Endothelial cell of umbilical vein (primary cell): ENCODE results near the gene CDK17. TPM values are rescaled to one million over a fixed set of nuclear protein-coding genes. Genes with fewer than 3 reads are reported as not detected.
A peak's percentile ranks its signal among the peaks of the same experiment; 100 is the strongest.

Experiments used
- BruUV-seq: library from RNA; stranded (reverse); fragments of 400-500 nt; replicated peaks from 2 replicates; lab custom pipeline; 2021; lab: Mats Ljungman, UMichigan
- CTCF ChIA-PET: fragments of 300-600, 350-600 bp; sonication (Branson Sonifier 250); formaldehyde crosslinking; loops from one replicate; lab custom pipeline; 2021; ENCODE audit warnings: antibody characterized with exemption, inconsistent platforms; lab: Charles Lee
- POLR2A ChIA-PET: fragments of 300-600, 350-600 bp; sonication (Branson Sonifier 250); formaldehyde crosslinking; loops from one replicate; lab custom pipeline; 2021; ENCODE audit warnings: antibody characterized with exemption, inconsistent platforms; lab: Charles Lee
- DNase-seq: peaks from one replicate; pipeline ENCODE4 v3.0.0-alpha.2; 2011; ENCODE audit warnings: low read depth, low spot score
- FAIRE-seq: peaks from 2 replicates; lab custom pipeline; 2011; peaks lifted over from hg19 to GRCh38; lab: Jason Lieb, UNC
- H2AFZ ChIP-seq: 2 replicates; pipeline ENCODE4 v1.6.0; 2012; ENCODE audit warnings: low read depth, low read length, control low read depth, inconsistent platforms
- H3K27ac ChIP-seq: 2 replicates; pipeline ENCODE4 v1.5.1; 2011; ENCODE audit warnings: low read depth, mild to moderate bottlenecking, control low read depth, low read length, moderate library complexity; ENCODE audit not compliant: insufficient read depth
- H3K27me3 ChIP-seq, 2 experiments: 2 replicates each; pipeline versions ENCODE4 v1.6.0 to v1.6.1; 2011; ENCODE audit warnings: low read length in 2 of 2, mixed read lengths in 1 of 2; ENCODE audit not compliant: control insufficient read depth in 2 of 2, insufficient read depth in 2 of 2
- H3K36me3 ChIP-seq, 2 experiments: 2 replicates in 1 of 2; 3 replicates in 1 of 2; pipeline ENCODE4 v1.5.1; 2011; ENCODE audit warnings: low read length in 2 of 2, mild to moderate bottlenecking in 1 of 2, moderate library complexity in 1 of 2; ENCODE audit not compliant: control insufficient read depth in 2 of 2, insufficient read depth in 2 of 2; ENCODE audit errors: extremely low read depth in 1 of 2
- H3K4me1 ChIP-seq: 3 replicates; pipeline ENCODE4 v1.5.1; 2011; ENCODE audit warnings: mild to moderate bottlenecking, low read length; ENCODE audit not compliant: control insufficient read depth, insufficient read depth; ENCODE audit errors: extremely low read depth
- H3K4me2 ChIP-seq: 2 replicates; pipeline ENCODE4 v1.6.1; 2011; ENCODE audit warnings: low read length, control low read depth, mixed read lengths; ENCODE audit not compliant: insufficient read depth
- H3K4me3 ChIP-seq, 3 experiments: fragments of 200-600 bp in 1 of 3; sonication (generic), shearing (Covaris generic) in 1 of 3; replicated peaks in 1 of 3; 2 replicates each; pipeline ENCODE4 v1.5.1; 2011 to 2016; ENCODE audit warnings: control low read depth in 3 of 3, low read length in 3 of 3, mild to moderate bottlenecking in 2 of 3, inconsistent platforms in 1 of 3, low read depth in 1 of 3, moderate library complexity in 1 of 3; ENCODE audit not compliant: insufficient read depth in 1 of 3
- H3K79me2 ChIP-seq: 2 replicates; pipeline ENCODE4 v1.6.0; 2012; ENCODE audit warnings: low read length, inconsistent platforms; ENCODE audit not compliant: control insufficient read depth, insufficient read depth
- H3K9ac ChIP-seq: replicated peaks from 2 replicates; pipeline ENCODE3; 2011; ENCODE audit warnings: low read length, control low read depth; ENCODE audit not compliant: insufficient read depth; ENCODE audit errors: extremely low read depth
- H3K9me1 ChIP-seq: replicated peaks from 3 replicates; pipeline ENCODE4 v1.6.0; 2011; ENCODE audit warnings: mild to moderate bottlenecking, low read length; ENCODE audit not compliant: control insufficient read depth, insufficient read depth; ENCODE audit errors: extremely low read depth
- H3K9me3 ChIP-seq: replicated peaks from 2 replicates; pipeline ENCODE4 v1.5.1; 2012; ENCODE audit warnings: low read length, inconsistent platforms; ENCODE audit not compliant: control insufficient read depth, insufficient read depth
- H4K20me1 ChIP-seq: replicated peaks from 2 replicates; pipeline ENCODE3; 2011; ENCODE audit warnings: mild to moderate bottlenecking, low read length; ENCODE audit not compliant: control insufficient read depth, insufficient read depth; ENCODE audit errors: extremely low read depth
- EZH2 ChIP-seq: IDR thresholded peaks from 2 replicates; pipeline ENCODE4 v1.6.1; 2012; ENCODE audit warnings: borderline replicate concordance, low read depth, mild to moderate bottlenecking, moderate library complexity, low read length, inconsistent platforms; ENCODE audit not compliant: severe bottlenecking
- FOS ChIP-seq: IDR thresholded peaks from 2 replicates; pipeline ENCODE4 v1.6.1; 2011; ENCODE audit warnings: mild to moderate bottlenecking, low read length, moderate library complexity, borderline replicate concordance; ENCODE audit not compliant: insufficient read depth
- GATA2 ChIP-seq: IDR thresholded peaks from 2 replicates; pipeline ENCODE4 v1.7.0; 2011; ENCODE audit warnings: low read depth, mild to moderate bottlenecking, moderate library complexity, mixed read lengths, low read length; ENCODE audit not compliant: insufficient read length, insufficient read depth
- JUN ChIP-seq: IDR thresholded peaks from 2 replicates; pipeline ENCODE4 v1.6.1; 2011; ENCODE audit warnings: borderline replicate concordance, low read depth; ENCODE audit not compliant: insufficient read length, insufficient read depth
- MYC ChIP-seq: IDR thresholded peaks from one replicate; pipeline ENCODE4 v1.6.1; 2011; ENCODE audit warnings: mild to moderate bottlenecking, low read depth, low read length
- POLR2A ChIP-seq: IDR thresholded peaks from 2 replicates; pipeline ENCODE4 v1.6.1; 2012; ENCODE audit warnings: low read depth, mild to moderate bottlenecking, control low read depth, low read length
- POLR2AphosphoS5 ChIP-seq: IDR thresholded peaks from 2 replicates; pipeline ENCODE4 v1.6.1; 2012; ENCODE audit warnings: low read depth, mild to moderate bottlenecking, control low read depth, low read length, moderate library complexity; ENCODE audit not compliant: insufficient read depth
- dilution Hi-C: fragments of 300-500 bp; cut with MboI; formaldehyde crosslinking; loops from one replicate; pipeline ENCODE4 v1.15.0; 2019; ENCODE audit warnings: low sequenced_read_pairs; ENCODE audit not compliant: extremely low pct_ligation_motif_present
- intact Hi-C: fragments of 100-400 bp; cut with micrococcal nuclease; formaldehyde crosslinking; loops from one replicate; pipeline ENCODE4 v1.10.0; 2022
- polyA plus RNA-seq, 4 experiments: library from polyadenylated mRNA; depleted of rRNA in 3 of 4; stranded (reverse) in 3 of 4; unstranded in 1 of 4; fragments of >200 nt; gene quantifications; 2 replicates each; pipeline versions ENCODE4 v1.2.1 to v1.2.3, GENCODE V29; 2011 to 2012; ENCODE audit warnings: missing spikeins in 1 of 4
- total RNA-seq: library from RNA; stranded (reverse); gene quantifications from 2 replicates; pipeline ENCODE4 v1.2.3, GENCODE V29; 2021
- TF ChIP-seq, protein P1 (sequence below), 2 donors: IDR thresholded peaks; 1 replicate in 1 of 2; 2 replicates in 1 of 2; pipeline ENCODE4 v1.5.1; 2011; ENCODE audit warnings: low read length in 2 of 2, mild to moderate bottlenecking in 2 of 2, moderate library complexity in 2 of 2, control low read depth in 1 of 2, inconsistent platforms in 1 of 2, low read depth in 1 of 2; ENCODE audit not compliant: insufficient read depth in 1 of 2; ENCODE audit errors: extremely low read depth in 1 of 2
- TF ChIP-seq, protein P2 (sequence below): IDR thresholded peaks from 2 replicates; pipeline ENCODE4 v1.6.1; 2011; ENCODE audit not compliant: insufficient read depth, insufficient read length

Gene CDK17
- total and polyA plus RNA-seq, 2 donors (not counting 3 experiments of a cell fraction or from before 2014, with no cell fraction given): 61.1 to 176 TPM

DNA sequence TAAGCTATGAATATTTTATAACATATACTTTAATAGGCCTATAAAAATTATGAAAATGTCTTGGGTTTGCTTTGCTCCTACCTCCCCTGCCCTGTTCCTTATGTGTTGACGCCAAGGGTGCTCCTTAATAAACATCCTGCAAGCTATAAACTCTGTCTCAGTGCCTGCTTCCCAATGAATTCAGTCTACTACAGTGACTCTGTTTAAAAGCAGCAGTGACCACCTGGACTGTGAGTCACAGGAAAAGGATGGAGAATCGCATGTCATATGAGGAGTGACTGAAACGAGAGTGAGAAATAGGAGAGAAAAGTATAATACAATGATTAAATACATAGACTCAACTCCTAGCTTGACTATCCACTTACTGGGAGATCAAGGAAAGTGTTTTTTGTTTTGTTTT lies 48.1 kb upstream of the CDK17 start:
- ChIA-PET CTCF (interaction anchor here (1.2 to 4.3 kb wide), 4 partner anchors 9 to 68 kb away, joined by 4 to 25 read pairs (median 8); partner anchors contain the start of gene CDK17), POLR2A (interaction anchor here (0.7 to 4.9 kb wide), 5 partner anchors 10 to 232 kb away, joined by 3 to 85 read pairs (median 4); partner anchors contain the start of gene CDK17)
- FAIRE-seq: peak; percentile 66
- Histone ChIP-seq H3K27me3 (no peaks in the 10 kb centered on the region), H3K27ac (peak overlapping the region; percentile 99), H3K4me1 (peaks cover 46% of the 10 kb centered on the region), H2AFZ (no peak overlapping the region), H3K9me1 (no peaks in the 10 kb centered on the region), H3K9ac (peak overlapping the region; percentile 93), H3K36me3 (peaks cover 0 to 2% of the 10 kb centered on the region in 2 experiments), H3K9me3 (no peaks in the 10 kb centered on the region), H3K4me3 (no peak overlapping the region), H3K79me2 (peaks cover 22% of the 10 kb centered on the region), H3K4me2 (peak overlapping the region; percentile 20), H4K20me1 (no peaks in the 10 kb centered on the region)
- peak; percentile 12 for TF ChIP-seq GATA2
- no peak for TF ChIP-seq EZH2
- peak; percentile 56 for TF ChIP-seq POLR2A
- TF ChIP-seq, protein P1, sequence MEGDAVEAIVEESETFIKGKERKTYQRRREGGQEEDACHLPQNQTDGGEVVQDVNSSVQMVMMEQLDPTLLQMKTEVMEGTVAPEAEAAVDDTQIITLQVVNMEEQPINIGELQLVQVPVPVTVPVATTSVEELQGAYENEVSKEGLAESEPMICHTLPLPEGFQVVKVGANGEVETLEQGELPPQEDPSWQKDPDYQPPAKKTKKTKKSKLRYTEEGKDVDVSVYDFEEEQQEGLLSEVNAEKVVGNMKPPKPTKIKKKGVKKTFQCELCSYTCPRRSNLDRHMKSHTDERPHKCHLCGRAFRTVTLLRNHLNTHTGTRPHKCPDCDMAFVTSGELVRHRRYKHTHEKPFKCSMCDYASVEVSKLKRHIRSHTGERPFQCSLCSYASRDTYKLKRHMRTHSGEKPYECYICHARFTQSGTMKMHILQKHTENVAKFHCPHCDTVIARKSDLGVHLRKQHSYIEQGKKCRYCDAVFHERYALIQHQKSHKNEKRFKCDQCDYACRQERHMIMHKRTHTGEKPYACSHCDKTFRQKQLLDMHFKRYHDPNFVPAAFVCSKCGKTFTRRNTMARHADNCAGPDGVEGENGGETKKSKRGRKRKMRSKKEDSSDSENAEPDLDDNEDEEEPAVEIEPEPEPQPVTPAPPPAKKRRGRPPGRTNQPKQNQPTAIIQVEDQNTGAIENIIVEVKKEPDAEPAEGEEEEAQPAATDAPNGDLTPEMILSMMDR (IDR thresholded peaks at IDR 0.05; ENCODE audit: extremely low read depth in 1 of 2, insufficient read depth in 1 of 2, low read depth in 1 of 2, low read length in 2 of 2): no peak
- no peak for TF ChIP-seq MYC
- peak; percentile 83 for TF ChIP-seq JUN
- TF ChIP-seq, protein P2, sequence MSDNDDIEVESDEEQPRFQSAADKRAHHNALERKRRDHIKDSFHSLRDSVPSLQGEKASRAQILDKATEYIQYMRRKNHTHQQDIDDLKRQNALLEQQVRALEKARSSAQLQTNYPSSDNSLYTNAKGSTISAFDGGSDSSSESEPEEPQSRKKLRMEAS: no peak
- TF ChIP-seq FOS: peak; percentile 76
- peak; percentile 77 for TF ChIP-seq POLR2AphosphoS5
- BruUV-seq: no TSS peak
- dilution Hi-C loops (no loop called here), intact Hi-C loops (loop anchor here (5.0 to 10.0 kb wide), 3 partner anchors 251 to 811 kb away; no protein-coding TSS in a partner anchor)
- peak; percentile 89 for DNase-seq
